GM23338 (cell line): ENCODE results near the gene CDK18. TPM values are rescaled to one million over a fixed set of nuclear protein-coding genes. Genes with fewer than 3 reads are reported as not detected.

ENCODE experiments used
- ATAC-seq: fragments of 200-7000 bp; cut with Tn5 transposase; 3 replicates; pipeline ENCODE4 v1.9.1; 2020
- DNase-seq: peaks from one replicate; pipeline ENCODE4 v3.0.0-alpha.2; 2015; ENCODE audit warnings: low spot score
- H2AFZ ChIP-seq: fragments of 200-600 bp; sonication (generic); 2 replicates; pipeline ENCODE4 v1.8.0; 2016; ENCODE audit warnings: antibody characterized with exemption, mild to moderate bottlenecking, moderate library complexity
- H3F3A ChIP-seq: fragments of 200-600 bp; sonication (generic); replicated peaks from 2 replicates; pipeline ENCODE4 v1.8.0; 2017; ENCODE audit warnings: antibody characterized with exemption, mixed run types, low read depth
- H3K27ac ChIP-seq: fragments of 200-600 bp; sonication (generic); 2 replicates; pipeline ENCODE4 v1.6.1; 2016; ENCODE audit warnings: low read depth
- H3K27me3 ChIP-seq: fragments of 200-600 bp; sonication (generic); 2 replicates; pipeline ENCODE4 v1.8.0; 2016; ENCODE audit warnings: mild to moderate bottlenecking, mixed run types, moderate library complexity; ENCODE audit not compliant: insufficient read depth
- H3K36me3 ChIP-seq: fragments of 200-600 bp; sonication (generic); 2 replicates; pipeline ENCODE4 v1.8.0; 2016; ENCODE audit warnings: mild to moderate bottlenecking; ENCODE audit not compliant: insufficient read depth
- H3K4me1 ChIP-seq: fragments of 200-600 bp; sonication (generic); 2 replicates; pipeline ENCODE4 v1.8.0; 2016; ENCODE audit warnings: mild to moderate bottlenecking, moderate library complexity; ENCODE audit not compliant: insufficient read depth
- H3K4me2 ChIP-seq: fragments of 200-600 bp; sonication (generic); 2 replicates; pipeline ENCODE4 v1.7.1; 2017; ENCODE audit warnings: mixed run types
- H3K4me3 ChIP-seq: fragments of 200-600 bp; sonication (generic); 2 replicates; pipeline ENCODE4 v1.6.1; 2016; ENCODE audit warnings: mixed run types
- H3K79me2 ChIP-seq: fragments of 200-600 bp; sonication (generic); replicated peaks from 2 replicates; pipeline ENCODE4 v1.8.0; 2017; ENCODE audit warnings: mild to moderate bottlenecking; ENCODE audit not compliant: insufficient read depth
- H3K9me2 ChIP-seq: fragments of 200-600 bp; sonication (generic); 2 replicates; pipeline ENCODE4 v1.8.0; 2017; ENCODE audit not compliant: insufficient read depth
- H4K20me1 ChIP-seq: fragments of 200-600 bp; sonication (generic); replicated peaks from 2 replicates; pipeline ENCODE4 v1.8.0; 2017; ENCODE audit warnings: mild to moderate bottlenecking; ENCODE audit not compliant: insufficient read depth
- H3K27ac Mint-ChIP-seq: 2 replicates; pipeline ENCODE4 v1.8.0; 2020; ENCODE audit warnings: inconsistent platforms, mild to moderate bottlenecking, moderate library complexity, mixed read lengths
- H3K27me3 Mint-ChIP-seq: 3 replicates; pipeline ENCODE4 v1.8.0; 2022; ENCODE audit warnings: low read depth, mild to moderate bottlenecking, moderate library complexity, mixed read lengths, inconsistent platforms; ENCODE audit not compliant: insufficient read depth, poor library complexity
- H3K36me3 Mint-ChIP-seq: 3 replicates; pipeline ENCODE4 v1.8.0; 2021; ENCODE audit warnings: low read depth, mild to moderate bottlenecking, inconsistent platforms, moderate library complexity, mixed read lengths
- H3K4me1 Mint-ChIP-seq: 3 replicates; pipeline ENCODE4 v1.8.0; 2020; ENCODE audit warnings: mild to moderate bottlenecking, inconsistent platforms, mixed read lengths
- H3K4me3 Mint-ChIP-seq: 3 replicates; pipeline ENCODE4 v1.8.0; 2021; ENCODE audit warnings: moderate library complexity, mild to moderate bottlenecking, inconsistent platforms, mixed read lengths
- H3K9me3 Mint-ChIP-seq: 3 replicates; pipeline ENCODE4 v1.8.0; 2020; ENCODE audit warnings: moderate library complexity, mild to moderate bottlenecking, inconsistent platforms, mixed read lengths
- CREB1 ChIP-seq: fragments of 250-450 bp; sonication (Bioruptor Pico); IDR thresholded peaks from 2 replicates; pipeline ENCODE4 v1.5.0; 2020; ENCODE audit warnings: low read depth, mild to moderate bottlenecking, moderate library complexity
- EZH2phosphoT487 ChIP-seq: fragments of 200-600 bp; sonication (generic); IDR thresholded peaks from one replicate; pipeline ENCODE4 v1.8.1; 2018; ENCODE audit warnings: antibody characterized with exemption; ENCODE audit not compliant: unreplicated experiment
- polyA plus RNA-seq: library from polyadenylated mRNA; unstranded; fragments of >200 nt; fragmentation: Nextera tagmentation; extraction: Ambion mirVana; gene quantifications from 2 replicates; pipeline ENCODE4 v1.2.1, GENCODE V29; 2016
- total RNA-seq: library from RNA; depleted of rRNA; stranded (reverse); fragments of >200 nt; shearing (Covaris generic); gene quantifications from 2 replicates; pipeline ENCODE4 v1.2.3, GENCODE V29; 2014
- TF ChIP-seq, protein P1 (sequence below): IDR thresholded peaks from one replicate; pipeline ENCODE4 v1.6.1; 2018; ENCODE audit warnings: antibody characterized with exemption; ENCODE audit not compliant: unreplicated experiment
- TF ChIP-seq, protein P2 (sequence below): fragments of 250-450 bp; sonication (Bioruptor Pico); IDR thresholded peaks from 2 replicates; pipeline ENCODE4 v1.5.0; 2020; ENCODE audit warnings: mild to moderate bottlenecking, moderate library complexity
- TF ChIP-seq, protein P3 (sequence below), 2 experiments: fragments of 200-600 bp in 1 of 2; sonication (generic) in 1 of 2; conservative IDR thresholded peaks; 2 replicates each; pipeline versions ENCODE4 v1.5.1 to v1.6.1; 2016 to 2017; ENCODE audit warnings: antibody characterized with exemption in 2 of 2, low read depth in 2 of 2, mild to moderate bottlenecking in 2 of 2, moderate library complexity in 1 of 2
- TF ChIP-seq, protein P4 (sequence below): IDR thresholded peaks from 2 replicates; pipeline ENCODE4 v1.6.1; 2016; ENCODE audit warnings: antibody characterized with exemption

The CDK18 gene
- total and polyA plus RNA-seq, 2 experiments from 2014 or later = 21.1 to 46.5 TPM

DNA sequence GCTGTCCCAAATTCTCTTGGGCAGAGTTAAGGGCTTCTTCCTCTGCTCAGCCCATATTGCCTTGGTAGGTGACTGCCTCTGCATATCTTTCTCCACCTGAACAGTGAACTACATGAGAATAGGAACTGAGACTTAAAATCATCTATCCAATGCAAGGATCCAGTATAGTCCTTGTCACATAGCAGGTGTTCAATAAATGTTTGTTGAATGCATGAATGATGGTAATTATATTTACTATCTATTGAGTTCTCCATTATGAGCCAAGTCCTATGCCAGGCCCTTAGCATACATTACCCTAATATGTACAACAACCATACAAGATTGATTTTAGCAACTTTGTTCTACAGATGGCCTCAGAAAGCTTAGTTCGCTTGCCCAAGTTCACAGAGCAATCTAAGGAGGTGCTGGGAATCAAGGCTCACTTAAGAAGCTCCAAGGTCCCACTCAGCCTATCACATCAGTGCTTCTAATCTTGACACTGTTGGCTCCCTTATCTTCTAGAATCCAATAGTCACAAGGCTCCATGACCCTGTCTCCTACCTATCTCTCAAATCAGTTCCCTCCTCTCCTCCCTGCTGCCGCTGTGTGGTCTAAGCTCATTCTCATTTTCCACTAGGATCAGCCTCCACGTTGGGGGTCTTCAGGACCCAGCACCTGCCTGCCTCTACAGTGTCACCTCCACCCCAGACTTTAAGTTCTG is 2.2 kb upstream of the CDK18 start (continued):
- TF ChIP-seq, protein P1, sequence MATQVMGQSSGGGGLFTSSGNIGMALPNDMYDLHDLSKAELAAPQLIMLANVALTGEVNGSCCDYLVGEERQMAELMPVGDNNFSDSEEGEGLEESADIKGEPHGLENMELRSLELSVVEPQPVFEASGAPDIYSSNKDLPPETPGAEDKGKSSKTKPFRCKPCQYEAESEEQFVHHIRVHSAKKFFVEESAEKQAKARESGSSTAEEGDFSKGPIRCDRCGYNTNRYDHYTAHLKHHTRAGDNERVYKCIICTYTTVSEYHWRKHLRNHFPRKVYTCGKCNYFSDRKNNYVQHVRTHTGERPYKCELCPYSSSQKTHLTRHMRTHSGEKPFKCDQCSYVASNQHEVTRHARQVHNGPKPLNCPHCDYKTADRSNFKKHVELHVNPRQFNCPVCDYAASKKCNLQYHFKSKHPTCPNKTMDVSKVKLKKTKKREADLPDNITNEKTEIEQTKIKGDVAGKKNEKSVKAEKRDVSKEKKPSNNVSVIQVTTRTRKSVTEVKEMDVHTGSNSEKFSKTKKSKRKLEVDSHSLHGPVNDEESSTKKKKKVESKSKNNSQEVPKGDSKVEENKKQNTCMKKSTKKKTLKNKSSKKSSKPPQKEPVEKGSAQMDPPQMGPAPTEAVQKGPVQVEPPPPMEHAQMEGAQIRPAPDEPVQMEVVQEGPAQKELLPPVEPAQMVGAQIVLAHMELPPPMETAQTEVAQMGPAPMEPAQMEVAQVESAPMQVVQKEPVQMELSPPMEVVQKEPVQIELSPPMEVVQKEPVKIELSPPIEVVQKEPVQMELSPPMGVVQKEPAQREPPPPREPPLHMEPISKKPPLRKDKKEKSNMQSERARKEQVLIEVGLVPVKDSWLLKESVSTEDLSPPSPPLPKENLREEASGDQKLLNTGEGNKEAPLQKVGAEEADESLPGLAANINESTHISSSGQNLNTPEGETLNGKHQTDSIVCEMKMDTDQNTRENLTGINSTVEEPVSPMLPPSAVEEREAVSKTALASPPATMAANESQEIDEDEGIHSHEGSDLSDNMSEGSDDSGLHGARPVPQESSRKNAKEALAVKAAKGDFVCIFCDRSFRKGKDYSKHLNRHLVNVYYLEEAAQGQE = no peak

DNA sequence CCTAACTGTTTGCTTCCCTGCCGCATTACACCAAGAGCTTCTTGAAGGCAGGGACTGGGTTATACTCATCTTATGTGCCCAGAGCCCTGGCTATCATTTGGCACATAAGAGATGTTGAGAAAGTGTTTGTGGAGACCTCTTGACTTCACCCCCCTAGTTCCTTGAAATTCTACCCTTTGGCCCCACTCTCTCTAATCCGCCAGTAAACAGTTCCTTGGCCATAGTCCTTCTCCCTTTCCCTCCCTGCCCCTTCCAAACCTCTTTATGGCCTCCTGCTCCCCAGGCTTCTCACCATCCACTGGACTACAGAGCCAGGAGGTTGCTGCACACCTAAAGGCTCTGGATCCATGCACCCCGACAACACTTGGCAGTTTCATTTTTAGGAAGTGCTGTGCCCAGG is 1.5 kb upstream of the CDK18 start:
- H3K79me2 ChIP-seq = peaks cover 30% of the 10 kb centered on the region
- 0 out of 2 replicates have a peak, but pooled peaks cover 4% of the 10 kb centered on the region for H3F3A ChIP-seq
- peaks cover 2% of the 10 kb centered on the region for H3K27me3 Mint-ChIP-seq
- H3K4me1 ChIP-seq = peaks cover 31% of the 10 kb centered on the region
- no peak overlapping the region for H2AFZ ChIP-seq
- H3K4me3 ChIP-seq = no peak overlapping the region
- ATAC-seq (no peak), DNase-seq (no peak)
- peaks cover 12% of the 10 kb centered on the region for H4K20me1 ChIP-seq
- no peaks in the 10 kb centered on the region for H3K27me3 ChIP-seq
- no peak overlapping the region for H3K27ac ChIP-seq
- H3K36me3 ChIP-seq = no peaks in the 10 kb centered on the region
- no peak overlapping the region for H3K4me2 ChIP-seq
- peaks cover 56% of the 10 kb centered on the region for H3K4me1 Mint-ChIP-seq
- no peak overlapping the region for H3K4me3 Mint-ChIP-seq
- H3K36me3 Mint-ChIP-seq = peaks cover 12% of the 10 kb centered on the region; the same call in 2 of the 3 replicates
- H3K27ac Mint-ChIP-seq = no peak overlapping the region
- H3K9me2 ChIP-seq = 0 out of 2 replicates have a peak, but pooled peaks cover 3% of the 10 kb centered on the region
- H3K9me3 Mint-ChIP-seq = peaks cover under 1% of the 10 kb centered on the region; the same call in 1 of the 3 replicates
- TF ChIP-seq, protein P2, sequence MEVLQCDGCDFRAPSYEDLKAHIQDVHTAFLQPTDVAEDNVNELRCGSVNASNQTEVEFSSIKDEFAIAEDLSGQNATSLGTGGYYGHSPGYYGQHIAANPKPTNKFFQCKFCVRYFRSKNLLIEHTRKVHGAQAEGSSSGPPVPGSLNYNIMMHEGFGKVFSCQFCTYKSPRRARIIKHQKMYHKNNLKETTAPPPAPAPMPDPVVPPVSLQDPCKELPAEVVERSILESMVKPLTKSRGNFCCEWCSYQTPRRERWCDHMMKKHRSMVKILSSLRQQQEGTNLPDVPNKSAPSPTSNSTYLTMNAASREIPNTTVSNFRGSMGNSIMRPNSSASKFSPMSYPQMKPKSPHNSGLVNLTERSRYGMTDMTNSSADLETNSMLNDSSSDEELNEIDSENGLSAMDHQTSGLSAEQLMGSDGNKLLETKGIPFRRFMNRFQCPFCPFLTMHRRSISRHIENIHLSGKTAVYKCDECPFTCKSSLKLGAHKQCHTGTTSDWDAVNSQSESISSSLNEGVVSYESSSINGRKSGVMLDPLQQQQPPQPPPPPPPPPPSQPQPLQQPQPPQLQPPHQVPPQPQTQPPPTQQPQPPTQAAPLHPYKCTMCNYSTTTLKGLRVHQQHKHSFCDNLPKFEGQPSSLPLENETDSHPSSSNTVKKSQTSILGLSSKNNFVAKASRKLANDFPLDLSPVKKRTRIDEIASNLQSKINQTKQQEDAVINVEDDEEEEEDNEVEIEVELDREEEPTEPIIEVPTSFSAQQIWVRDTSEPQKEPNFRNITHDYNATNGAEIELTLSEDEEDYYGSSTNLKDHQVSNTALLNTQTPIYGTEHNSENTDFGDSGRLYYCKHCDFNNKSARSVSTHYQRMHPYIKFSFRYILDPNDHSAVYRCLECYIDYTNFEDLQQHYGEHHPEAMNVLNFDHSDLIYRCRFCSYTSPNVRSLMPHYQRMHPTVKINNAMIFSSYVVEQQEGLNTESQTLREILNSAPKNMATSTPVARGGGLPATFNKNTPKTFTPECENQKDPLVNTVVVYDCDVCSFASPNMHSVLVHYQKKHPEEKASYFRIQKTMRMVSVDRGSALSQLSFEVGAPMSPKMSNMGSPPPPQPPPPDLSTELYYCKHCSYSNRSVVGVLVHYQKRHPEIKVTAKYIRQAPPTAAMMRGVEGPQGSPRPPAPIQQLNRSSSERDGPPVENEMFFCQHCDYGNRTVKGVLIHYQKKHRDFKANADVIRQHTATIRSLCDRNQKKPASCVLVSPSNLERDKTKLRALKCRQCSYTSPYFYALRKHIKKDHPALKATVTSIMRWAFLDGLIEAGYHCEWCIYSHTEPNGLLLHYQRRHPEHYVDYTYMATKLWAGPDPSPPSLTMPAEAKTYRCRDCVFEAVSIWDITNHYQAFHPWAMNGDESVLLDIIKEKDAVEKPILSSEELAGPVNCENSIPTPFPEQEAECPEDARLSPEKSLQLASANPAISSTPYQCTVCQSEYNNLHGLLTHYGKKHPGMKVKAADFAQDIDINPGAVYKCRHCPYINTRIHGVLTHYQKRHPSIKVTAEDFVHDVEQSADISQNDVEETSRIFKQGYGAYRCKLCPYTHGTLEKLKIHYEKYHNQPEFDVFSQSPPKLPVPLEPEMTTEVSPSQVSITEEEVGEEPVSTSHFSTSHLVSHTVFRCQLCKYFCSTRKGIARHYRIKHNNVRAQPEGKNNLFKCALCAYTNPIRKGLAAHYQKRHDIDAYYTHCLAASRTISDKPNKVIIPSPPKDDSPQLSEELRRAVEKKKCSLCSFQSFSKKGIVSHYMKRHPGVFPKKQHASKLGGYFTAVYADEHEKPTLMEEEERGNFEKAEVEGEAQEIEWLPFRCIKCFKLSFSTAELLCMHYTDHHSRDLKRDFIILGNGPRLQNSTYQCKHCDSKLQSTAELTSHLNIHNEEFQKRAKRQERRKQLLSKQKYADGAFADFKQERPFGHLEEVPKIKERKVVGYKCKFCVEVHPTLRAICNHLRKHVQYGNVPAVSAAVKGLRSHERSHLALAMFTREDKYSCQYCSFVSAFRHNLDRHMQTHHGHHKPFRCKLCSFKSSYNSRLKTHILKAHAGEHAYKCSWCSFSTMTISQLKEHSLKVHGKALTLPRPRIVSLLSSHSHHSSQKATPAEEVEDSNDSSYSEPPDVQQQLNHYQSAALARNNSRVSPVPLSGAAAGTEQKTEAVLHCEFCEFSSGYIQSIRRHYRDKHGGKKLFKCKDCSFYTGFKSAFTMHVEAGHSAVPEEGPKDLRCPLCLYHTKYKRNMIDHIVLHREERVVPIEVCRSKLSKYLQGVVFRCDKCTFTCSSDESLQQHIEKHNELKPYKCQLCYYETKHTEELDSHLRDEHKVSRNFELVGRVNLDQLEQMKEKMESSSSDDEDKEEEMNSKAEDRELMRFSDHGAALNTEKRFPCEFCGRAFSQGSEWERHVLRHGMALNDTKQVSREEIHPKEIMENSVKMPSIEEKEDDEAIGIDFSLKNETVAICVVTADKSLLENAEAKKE (CRISPR knock-in tag) = no peak
- no peak for TF ChIP-seq EZH2phosphoT487
- no peak for TF ChIP-seq CREB1 (CRISPR knock-in tag)
- TF ChIP-seq, protein P3, sequence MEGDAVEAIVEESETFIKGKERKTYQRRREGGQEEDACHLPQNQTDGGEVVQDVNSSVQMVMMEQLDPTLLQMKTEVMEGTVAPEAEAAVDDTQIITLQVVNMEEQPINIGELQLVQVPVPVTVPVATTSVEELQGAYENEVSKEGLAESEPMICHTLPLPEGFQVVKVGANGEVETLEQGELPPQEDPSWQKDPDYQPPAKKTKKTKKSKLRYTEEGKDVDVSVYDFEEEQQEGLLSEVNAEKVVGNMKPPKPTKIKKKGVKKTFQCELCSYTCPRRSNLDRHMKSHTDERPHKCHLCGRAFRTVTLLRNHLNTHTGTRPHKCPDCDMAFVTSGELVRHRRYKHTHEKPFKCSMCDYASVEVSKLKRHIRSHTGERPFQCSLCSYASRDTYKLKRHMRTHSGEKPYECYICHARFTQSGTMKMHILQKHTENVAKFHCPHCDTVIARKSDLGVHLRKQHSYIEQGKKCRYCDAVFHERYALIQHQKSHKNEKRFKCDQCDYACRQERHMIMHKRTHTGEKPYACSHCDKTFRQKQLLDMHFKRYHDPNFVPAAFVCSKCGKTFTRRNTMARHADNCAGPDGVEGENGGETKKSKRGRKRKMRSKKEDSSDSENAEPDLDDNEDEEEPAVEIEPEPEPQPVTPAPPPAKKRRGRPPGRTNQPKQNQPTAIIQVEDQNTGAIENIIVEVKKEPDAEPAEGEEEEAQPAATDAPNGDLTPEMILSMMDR (conservative IDR thresholded peaks at IDR 0.05; ENCODE audit: low read depth in 2 of 2) = no peak
- TF ChIP-seq, protein P1 = no peak
- TF ChIP-seq, protein P4, sequence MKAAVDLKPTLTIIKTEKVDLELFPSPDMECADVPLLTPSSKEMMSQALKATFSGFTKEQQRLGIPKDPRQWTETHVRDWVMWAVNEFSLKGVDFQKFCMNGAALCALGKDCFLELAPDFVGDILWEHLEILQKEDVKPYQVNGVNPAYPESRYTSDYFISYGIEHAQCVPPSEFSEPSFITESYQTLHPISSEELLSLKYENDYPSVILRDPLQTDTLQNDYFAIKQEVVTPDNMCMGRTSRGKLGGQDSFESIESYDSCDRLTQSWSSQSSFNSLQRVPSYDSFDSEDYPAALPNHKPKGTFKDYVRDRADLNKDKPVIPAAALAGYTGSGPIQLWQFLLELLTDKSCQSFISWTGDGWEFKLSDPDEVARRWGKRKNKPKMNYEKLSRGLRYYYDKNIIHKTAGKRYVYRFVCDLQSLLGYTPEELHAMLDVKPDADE = no peak
